Lower leg skin (tissue), 3 donors: Measurements from ENCODE around the gene RPP25.

Source experiments
- POLR2A ChIP-seq, 2 donors: fragments of 450-650 bp; IDR thresholded peaks; one replicate each; pipeline ENCODE4 v1.6.1; 2016 to 2017; ENCODE audit warnings: antibody characterized with exemption in 2 of 2, mild to moderate bottlenecking in 1 of 2, moderate library complexity in 1 of 2
- TF ChIP-seq, protein P1 (sequence below), 3 donors: fragments of 450-650 bp; IDR thresholded peaks; one replicate each; pipeline ENCODE4 v1.5.1; 2016; ENCODE audit warnings: antibody characterized with exemption in 3 of 3, mild to moderate bottlenecking in 3 of 3, moderate library complexity in 2 of 3

DNA sequence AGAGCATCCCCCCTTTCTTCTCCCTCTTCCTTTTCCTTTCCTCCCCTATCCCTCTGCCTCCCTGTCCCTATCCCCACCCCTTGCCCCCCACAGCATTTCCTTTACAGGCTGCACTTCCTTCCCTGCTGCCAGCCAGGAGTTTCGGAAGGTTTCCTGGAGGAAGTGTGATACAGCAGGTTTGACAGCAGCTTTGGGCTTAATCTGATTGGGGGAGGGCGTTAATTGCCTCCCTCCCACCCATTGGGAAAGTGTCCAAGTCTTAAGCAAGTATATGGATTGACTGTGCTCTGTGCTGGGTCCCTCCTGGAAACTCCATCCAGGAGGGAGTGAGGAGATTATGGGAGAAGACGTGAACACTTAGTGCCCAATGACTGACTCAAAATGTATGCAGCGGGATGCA is 40.6 kb upstream of the RPP25 start:
- TF ChIP-seq, protein P1, sequence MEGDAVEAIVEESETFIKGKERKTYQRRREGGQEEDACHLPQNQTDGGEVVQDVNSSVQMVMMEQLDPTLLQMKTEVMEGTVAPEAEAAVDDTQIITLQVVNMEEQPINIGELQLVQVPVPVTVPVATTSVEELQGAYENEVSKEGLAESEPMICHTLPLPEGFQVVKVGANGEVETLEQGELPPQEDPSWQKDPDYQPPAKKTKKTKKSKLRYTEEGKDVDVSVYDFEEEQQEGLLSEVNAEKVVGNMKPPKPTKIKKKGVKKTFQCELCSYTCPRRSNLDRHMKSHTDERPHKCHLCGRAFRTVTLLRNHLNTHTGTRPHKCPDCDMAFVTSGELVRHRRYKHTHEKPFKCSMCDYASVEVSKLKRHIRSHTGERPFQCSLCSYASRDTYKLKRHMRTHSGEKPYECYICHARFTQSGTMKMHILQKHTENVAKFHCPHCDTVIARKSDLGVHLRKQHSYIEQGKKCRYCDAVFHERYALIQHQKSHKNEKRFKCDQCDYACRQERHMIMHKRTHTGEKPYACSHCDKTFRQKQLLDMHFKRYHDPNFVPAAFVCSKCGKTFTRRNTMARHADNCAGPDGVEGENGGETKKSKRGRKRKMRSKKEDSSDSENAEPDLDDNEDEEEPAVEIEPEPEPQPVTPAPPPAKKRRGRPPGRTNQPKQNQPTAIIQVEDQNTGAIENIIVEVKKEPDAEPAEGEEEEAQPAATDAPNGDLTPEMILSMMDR (IDR thresholded peaks at IDR 0.05) = no peak
- TF ChIP-seq POLR2A (IDR thresholded peaks at IDR 0.05) = no peak
